ENCODE results near the gene SHLD3. TPM values are rescaled to one million over a fixed set of nuclear protein-coding genes. Genes with fewer than 3 reads are reported as not detected.
"Not testable (repeated sequence)": the region's sequence is repeated elsewhere in the genome, so short reads cannot be mapped to it uniquely, and the experiment has no call there.

Gene SHLD3
- polyA plus RNA-seq, 1 donor: 4.9 TPM

GRCh38 chr5:65674749-65675148 lies 49.9 kb downstream of the SHLD3 start:
- no peak for DNase-seq

- DNase-seq: not testable (repeated sequence)
Observed at GRCh38 chr5:65676056-65676455, 51.2 kb downstream of the SHLD3 start.

Other genes with a start within 250 kb of the SHLD3 start
- gene ADAMTS6, start 143.1 kb upstream of the SHLD3 start, polyA plus RNA-seq (ENCODE audit: insufficient read length): 3.2 TPM
- 70.1 TPM for gene CENPK, start 61.9 kb upstream of the SHLD3 start, polyA plus RNA-seq (ENCODE audit: insufficient read length)
- gene PPWD1, start 61.7 kb upstream of the SHLD3 start, polyA plus RNA-seq (ENCODE audit: insufficient read length): 111 TPM
- gene TRIM23, start 694 bp upstream of the SHLD3 start, polyA plus RNA-seq (ENCODE audit: insufficient read length): 24.5 TPM
- 44.0 TPM for gene TRAPPC13, start within 50 bp of the SHLD3 start, polyA plus RNA-seq (ENCODE audit: insufficient read length)
- 9.3 TPM for gene SGTB, start 97.1 kb downstream of the SHLD3 start, polyA plus RNA-seq (ENCODE audit: insufficient read length)
- gene NLN, start 97.2 kb downstream of the SHLD3 start, polyA plus RNA-seq (ENCODE audit: insufficient read length): 41.7 TPM

All from left kidney (tissue), 2 donors.